Cardiac muscle cell (in vitro differentiated cells and primary cell): ENCODE measurements around the gene KLHDC4. TPM values are rescaled to one million over a fixed set of nuclear protein-coding genes. Genes with fewer than 3 reads are reported as not detected.

Experiments
- DNase-seq, 2 donors: peaks; one replicate each; pipeline versions ENCODE4 v3.0.0 to v3.0.0-alpha.2; 2010 to 2017; ENCODE audit warnings: low read depth in 1 of 2, low spot score in 1 of 2
- H3K27ac ChIP-seq: fragments of 200-600 bp; sonication (generic); 2 replicates; pipeline ENCODE4 v1.5.1; 2016
- H3K27me3 ChIP-seq: fragments of 200-600 bp; sonication (generic); 2 replicates; pipeline ENCODE4 v1.6.0; 2016; ENCODE audit warnings: control low read depth
- H3K36me3 ChIP-seq: fragments of 200-600 bp; sonication (generic); 2 replicates; pipeline ENCODE4 v1.5.1; 2016; ENCODE audit warnings: control low read depth
- H3K4me1 ChIP-seq: fragments of 200-600 bp; sonication (generic); 2 replicates; pipeline ENCODE4 v1.8.1; 2017; ENCODE audit warnings: low read depth, mild to moderate bottlenecking, mixed run types
- H3K4me3 ChIP-seq: fragments of 200-600 bp; sonication (generic); 2 replicates; pipeline ENCODE4 v1.5.1; 2016; ENCODE audit warnings: mild to moderate bottlenecking
- H3K9me3 ChIP-seq: fragments of 200-600 bp; sonication (generic); 2 replicates; pipeline ENCODE4 v1.5.1; 2017; ENCODE audit warnings: low read depth, mild to moderate bottlenecking, control low read depth
- polyA plus RNA-seq: library from polyadenylated mRNA; unstranded; fragments of >200 nt; fragmentation: Nextera tagmentation; extraction: Ambion mirVana; gene quantifications from 2 replicates; pipeline ENCODE4 v1.2.1, GENCODE V29; 2016
- total RNA-seq: library from RNA; depleted of rRNA; stranded (reverse); fragments of >200 nt; gene quantifications from 2 replicates; pipeline ENCODE4 v1.2.3, GENCODE V29; 2016
- TF ChIP-seq, protein P1 (sequence below): IDR thresholded peaks from 2 replicates; pipeline ENCODE4 v1.5.1; 2012; ENCODE audit warnings: low read depth, mild to moderate bottlenecking, low read length

The KLHDC4 gene
- total and polyA plus RNA-seq, 2 experiments from 2014 or later = 13.7 to 18.0 TPM

DNA sequence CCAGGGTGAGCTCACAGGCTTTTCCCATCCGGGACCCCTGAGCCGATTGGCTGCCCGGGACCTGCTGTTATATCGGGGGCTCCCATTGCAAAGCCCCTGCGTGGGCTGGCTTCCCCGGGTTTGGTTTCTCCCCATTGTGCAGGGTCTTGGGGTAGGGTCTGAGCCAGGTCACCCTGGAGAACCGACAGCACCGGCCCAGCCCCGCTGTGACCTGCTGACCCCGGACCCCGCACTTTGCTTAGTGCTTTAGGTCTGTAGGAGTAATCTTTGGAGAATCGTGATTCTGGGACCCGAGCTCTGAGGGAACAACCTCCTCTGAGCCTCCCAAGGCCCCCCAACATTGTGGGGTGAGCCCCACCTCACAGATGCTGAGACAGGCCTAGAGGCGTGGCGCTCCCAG is 100.6 kb downstream of the KLHDC4 start:
- H3K27ac ChIP-seq = no peak overlapping the region
- H3K27me3 ChIP-seq = no peaks in the 10 kb centered on the region
- no peaks in the 10 kb centered on the region for H3K9me3 ChIP-seq
- no peaks in the 10 kb centered on the region for H3K36me3 ChIP-seq
- TF ChIP-seq, protein P1, sequence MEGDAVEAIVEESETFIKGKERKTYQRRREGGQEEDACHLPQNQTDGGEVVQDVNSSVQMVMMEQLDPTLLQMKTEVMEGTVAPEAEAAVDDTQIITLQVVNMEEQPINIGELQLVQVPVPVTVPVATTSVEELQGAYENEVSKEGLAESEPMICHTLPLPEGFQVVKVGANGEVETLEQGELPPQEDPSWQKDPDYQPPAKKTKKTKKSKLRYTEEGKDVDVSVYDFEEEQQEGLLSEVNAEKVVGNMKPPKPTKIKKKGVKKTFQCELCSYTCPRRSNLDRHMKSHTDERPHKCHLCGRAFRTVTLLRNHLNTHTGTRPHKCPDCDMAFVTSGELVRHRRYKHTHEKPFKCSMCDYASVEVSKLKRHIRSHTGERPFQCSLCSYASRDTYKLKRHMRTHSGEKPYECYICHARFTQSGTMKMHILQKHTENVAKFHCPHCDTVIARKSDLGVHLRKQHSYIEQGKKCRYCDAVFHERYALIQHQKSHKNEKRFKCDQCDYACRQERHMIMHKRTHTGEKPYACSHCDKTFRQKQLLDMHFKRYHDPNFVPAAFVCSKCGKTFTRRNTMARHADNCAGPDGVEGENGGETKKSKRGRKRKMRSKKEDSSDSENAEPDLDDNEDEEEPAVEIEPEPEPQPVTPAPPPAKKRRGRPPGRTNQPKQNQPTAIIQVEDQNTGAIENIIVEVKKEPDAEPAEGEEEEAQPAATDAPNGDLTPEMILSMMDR = no peak
- no peaks in the 10 kb centered on the region for H3K4me1 ChIP-seq
- DNase-seq = no peak
- H3K4me3 ChIP-seq = no peak overlapping the region

DNA sequence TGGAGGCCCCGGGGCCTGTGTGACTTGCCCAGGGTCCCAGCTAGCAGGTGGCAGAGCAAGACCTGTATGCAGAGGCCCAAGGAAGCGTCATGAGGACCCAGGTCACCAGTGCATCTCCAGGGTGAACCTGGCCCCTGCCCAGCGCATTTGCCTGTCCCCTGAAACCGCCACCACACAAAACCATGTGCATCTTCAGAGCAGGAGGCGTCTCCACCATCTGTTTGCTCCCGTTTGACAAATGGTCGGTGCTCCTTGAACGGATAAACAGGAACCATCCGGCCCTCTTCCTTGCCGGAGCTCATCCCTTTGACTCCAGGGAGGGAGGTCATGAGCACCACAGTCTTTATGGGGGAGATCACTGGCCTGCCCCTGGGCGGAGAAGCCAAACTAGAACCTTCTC is 101.0 kb downstream of the KLHDC4 start:
- H3K4me3 ChIP-seq = no peak overlapping the region

DNA sequence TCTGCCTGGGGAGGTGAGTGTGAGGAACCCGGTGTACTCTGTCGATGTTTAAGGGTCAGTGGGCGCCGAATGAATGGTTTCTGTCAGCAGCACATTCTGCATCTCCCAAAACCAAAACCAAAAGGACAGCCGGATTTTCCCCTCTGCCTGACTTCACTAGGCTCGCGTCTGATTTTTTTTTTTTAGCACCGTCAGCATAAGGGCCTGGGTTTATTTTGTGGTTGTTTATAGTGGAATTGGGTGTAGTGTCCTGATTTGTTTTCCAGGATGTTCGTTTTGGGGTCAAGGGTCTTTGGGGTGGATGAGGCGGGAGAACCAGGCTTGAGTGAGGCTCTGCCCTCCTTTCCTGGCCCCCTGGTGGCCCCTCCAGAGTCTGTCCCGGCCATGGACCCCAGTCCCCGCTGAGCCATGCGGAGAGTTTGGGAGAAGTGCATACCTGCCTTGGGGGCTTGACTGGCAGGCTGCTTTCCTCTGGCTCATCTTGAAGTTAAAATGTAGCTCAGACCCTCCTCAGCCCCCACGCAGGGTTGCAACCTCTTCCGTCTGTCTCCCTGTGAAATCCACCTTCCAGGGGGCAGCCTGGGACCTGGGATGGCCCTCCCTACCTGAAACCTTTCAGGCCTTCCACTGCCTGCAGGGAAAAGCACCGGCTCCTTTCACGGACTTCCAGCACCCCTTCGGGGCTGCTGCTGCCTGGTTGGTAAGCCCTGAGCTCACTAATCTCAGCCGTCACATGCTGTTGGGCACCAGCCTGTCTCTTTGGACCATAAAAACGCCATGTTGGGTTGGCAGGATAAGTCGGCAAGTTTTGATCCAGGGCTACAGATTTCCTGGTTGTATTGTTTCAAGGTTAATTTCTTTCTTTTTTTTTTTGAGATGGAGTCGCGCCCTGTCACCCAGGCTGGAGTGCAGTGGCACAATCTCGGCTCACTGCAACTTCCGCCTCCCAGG is 103.3 kb downstream of the KLHDC4 start:
- H3K4me1 ChIP-seq = no peaks in the 10 kb centered on the region
- no peak for DNase-seq

More for the DNA sequence above, 101.0 kb downstream of the KLHDC4 start:
- TF ChIP-seq, protein P1 = no peak
- no peak overlapping the region for H3K27ac ChIP-seq
- H3K27me3 ChIP-seq = no peaks in the 10 kb centered on the region
- H3K4me1 ChIP-seq = no peaks in the 10 kb centered on the region
- no peak for DNase-seq
- H3K9me3 ChIP-seq = no peaks in the 10 kb centered on the region
- H3K36me3 ChIP-seq = no peaks in the 10 kb centered on the region

DNA sequence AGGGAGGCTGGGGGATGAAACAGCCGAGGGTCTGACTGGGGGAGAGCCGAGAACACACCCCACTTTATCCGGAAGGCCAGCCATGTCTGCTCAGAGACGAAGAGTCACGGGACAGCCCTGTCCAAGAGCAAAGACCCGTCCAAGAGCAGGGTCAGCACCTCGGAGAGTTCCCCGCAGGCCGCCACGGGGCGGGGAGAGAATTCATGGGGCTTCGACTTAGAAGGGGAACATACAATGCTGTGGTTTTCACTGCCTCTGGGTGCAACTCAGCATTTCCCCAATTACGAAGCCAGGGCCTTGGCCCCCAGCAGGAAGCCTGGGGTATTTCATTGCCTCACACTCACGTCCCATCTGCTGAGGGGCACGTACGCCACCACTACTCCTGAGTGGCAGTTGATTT is 104.2 kb downstream of the KLHDC4 start:
- Histone ChIP-seq H3K27me3 (no peaks in the 10 kb centered on the region), H3K4me3 (no peak overlapping the region), H3K4me1 (no peaks in the 10 kb centered on the region), H3K36me3 (no peaks in the 10 kb centered on the region), H3K27ac (no peak overlapping the region), H3K9me3 (no peaks in the 10 kb centered on the region)
- TF ChIP-seq, protein P1 = no peak
- DNase-seq = peak; percentile 64 to 80

More for the DNA sequence above, 103.3 kb downstream of the KLHDC4 start:
- Histone ChIP-seq H3K9me3 (no peaks in the 10 kb centered on the region), H3K36me3 (no peaks in the 10 kb centered on the region), H3K27ac (no peak overlapping the region), H3K4me3 (no peak overlapping the region), H3K27me3 (no peaks in the 10 kb centered on the region)
- TF ChIP-seq, protein P1 = no peak

DNA sequence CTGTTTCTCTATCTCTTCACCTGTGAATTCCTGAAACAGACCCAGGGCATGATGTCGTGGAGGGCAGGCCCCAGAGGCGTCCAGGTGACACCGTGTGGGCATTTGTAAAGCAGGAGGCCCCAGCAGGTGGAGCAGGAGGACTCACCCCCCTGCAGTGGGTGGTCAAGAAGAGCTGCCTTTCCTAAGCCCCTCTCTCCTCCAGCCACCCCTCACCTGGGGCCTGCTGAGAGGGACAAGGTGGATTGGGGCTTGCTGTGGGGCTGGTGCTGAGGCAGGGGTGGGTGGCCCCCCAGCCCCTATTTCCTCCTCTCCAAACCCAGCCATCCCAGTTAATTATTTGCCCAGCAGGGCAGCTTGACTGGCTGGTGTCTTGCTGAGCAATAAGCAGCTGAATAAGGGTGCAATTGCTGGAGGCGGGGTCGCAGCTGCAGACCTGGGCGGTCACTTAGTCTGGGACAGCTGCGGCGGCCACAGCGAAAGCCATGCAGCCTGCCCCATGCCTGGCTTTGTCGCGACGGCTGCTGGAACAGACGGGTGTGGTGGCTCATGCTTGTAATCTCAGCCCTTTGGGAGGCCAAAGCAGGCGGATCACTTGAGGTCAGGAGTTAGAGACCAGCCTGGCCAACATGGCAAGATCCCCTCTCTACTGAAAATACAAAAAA is 107.1 kb downstream of the KLHDC4 start:
- H3K4me3 ChIP-seq = no peak overlapping the region
- TF ChIP-seq, protein P1 = no peak
- no peak for DNase-seq
- H3K27ac ChIP-seq = no peak overlapping the region
- H3K4me1 ChIP-seq = no peaks in the 10 kb centered on the region
- H3K27me3 ChIP-seq = no peaks in the 10 kb centered on the region
- no peaks in the 10 kb centered on the region for H3K36me3 ChIP-seq
- no peaks in the 10 kb centered on the region for H3K9me3 ChIP-seq

Other genes with a start within 250 kb of the KLHDC4 start
- 33.9 and 39.3 TPM in 2 replicates for gene JPH3, start 163.5 kb downstream of the KLHDC4 start, total RNA-seq
- 8.0 and 15.5 TPM in 2 replicates for gene JPH3, start 163.5 kb downstream of the KLHDC4 start, polyA plus RNA-seq
- gene SLC7A5, start 103.5 kb upstream of the KLHDC4 start, total RNA-seq = 5.4 and 7.4 TPM in 2 replicates
- 6.7 and 8.2 TPM in 2 replicates for gene SLC7A5, start 103.5 kb upstream of the KLHDC4 start, polyA plus RNA-seq
- gene CA5A, start 170.5 kb upstream of the KLHDC4 start, total RNA-seq = not detected in 2 replicates
- not detected in 2 replicates for gene CA5A, start 170.5 kb upstream of the KLHDC4 start, polyA plus RNA-seq
- 24.6 and 26.7 TPM in 2 replicates for gene BANP, start 185.4 kb upstream of the KLHDC4 start, total RNA-seq
- gene BANP, start 185.4 kb upstream of the KLHDC4 start, polyA plus RNA-seq = 25.3 and 27.9 TPM in 2 replicates